Upper lobe of left lung (tissue), 6 donors: ENCODE data around the gene RAB44. TPM values are rescaled to one million over a fixed set of nuclear protein-coding genes. Genes with fewer than 3 reads are reported as not detected.
A peak's percentile ranks its signal among the peaks of the same experiment; 100 is the strongest.

Experiments
- ATAC-seq, 2 donors: fragments of 200-7000 bp; cut with Tn5 transposase; one replicate each; pipeline ENCODE4 v1.9.1; 2022; ENCODE audit warnings: mild to moderate bottlenecking in 2 of 2, moderate library complexity in 2 of 2; ENCODE audit not compliant: low FRiP score in 2 of 2
- DNase-seq, 2 donors: peaks; one replicate each; pipeline ENCODE4 v3.0.0-alpha.2; 2019 to 2020
- H3K27ac ChIP-seq, 4 donors: fragments of 200-600 bp; sonication (generic); one replicate each; pipeline ENCODE4 v1.5.1; 2016 to 2019
- H3K27me3 ChIP-seq, 4 donors: fragments of 200-600 bp; sonication (generic); one replicate each; pipeline ENCODE4 v1.5.1; 2017 to 2019
- H3K36me3 ChIP-seq, 4 donors: fragments of 200-600 bp; sonication (generic); one replicate each; pipeline ENCODE4 v1.5.1; 2016 to 2019
- H3K4me1 ChIP-seq, 4 donors: fragments of 200-600 bp; sonication (generic); one replicate each; pipeline ENCODE4 v1.5.1; 2018 to 2019
- H3K4me3 ChIP-seq, 4 donors: fragments of 200-600 bp; sonication (generic); one replicate each; pipeline ENCODE4 v1.5.1; 2017 to 2019; ENCODE audit warnings: mild to moderate bottlenecking in 2 of 4, moderate library complexity in 1 of 4
- H3K9me3 ChIP-seq, 4 donors: fragments of 200-600 bp; sonication (generic); one replicate each; pipeline ENCODE4 v1.5.1; 2018 to 2019
- EP300 ChIP-seq, 4 donors: sonication (generic); formaldehyde crosslinking; IDR thresholded peaks; one replicate each; pipeline ENCODE4 v1.5.1; 2017; ENCODE audit warnings: antibody characterized with exemption in 4 of 4, control low read depth in 2 of 4
- POLR2A ChIP-seq, 4 donors: fragments of 450-650 bp; IDR thresholded peaks; one replicate each; pipeline ENCODE4 v1.5.1; 2016 to 2017; ENCODE audit warnings: antibody characterized with exemption in 4 of 4, mild to moderate bottlenecking in 2 of 4
- POLR2AphosphoS5 ChIP-seq, 2 donors: sonication (generic); formaldehyde crosslinking; IDR thresholded peaks; one replicate each; pipeline ENCODE4 v1.5.1; 2017; ENCODE audit warnings: antibody characterized with exemption in 2 of 2
- whole genome bisulfite sequencing, 2 donors: methylation state at CpG; one replicate each; pipeline ENCODE4 v1.1.5; 2017 to 2018; 5-methylcytosine and 5-hydroxymethylcytosine counted together
- total RNA-seq, 6 donors: library from RNA; depleted of rRNA in 4 of 6; stranded (reverse); fragments of >200 nt in 4 of 6; gene quantifications; one replicate each; pipeline versions ENCODE4 v1.1.0 to v1.2.1, GENCODE V29; 2016 to 2021
- TF ChIP-seq, protein P1 (sequence below), 6 experiments: fragments of 450-650 bp in 4 of 6; fragments of 200-600 bp in 2 of 6; sonication (generic) in 2 of 6; IDR thresholded peaks; one replicate each; pipeline ENCODE4 v1.5.1; 2016 to 2019; ENCODE audit warnings: antibody characterized with exemption in 6 of 6
- donor health status: DM: no; HTN: no; CAD: no; lungs with moderate emphysema.
- donor health status: DM: no; HTN: yes; CAD: no; lungs with severe emphysema.

The RAB44 gene
- total RNA-seq, 6 donors from 2014 or later = 0.20 to 3.1 (median 1.2) TPM

DNA sequence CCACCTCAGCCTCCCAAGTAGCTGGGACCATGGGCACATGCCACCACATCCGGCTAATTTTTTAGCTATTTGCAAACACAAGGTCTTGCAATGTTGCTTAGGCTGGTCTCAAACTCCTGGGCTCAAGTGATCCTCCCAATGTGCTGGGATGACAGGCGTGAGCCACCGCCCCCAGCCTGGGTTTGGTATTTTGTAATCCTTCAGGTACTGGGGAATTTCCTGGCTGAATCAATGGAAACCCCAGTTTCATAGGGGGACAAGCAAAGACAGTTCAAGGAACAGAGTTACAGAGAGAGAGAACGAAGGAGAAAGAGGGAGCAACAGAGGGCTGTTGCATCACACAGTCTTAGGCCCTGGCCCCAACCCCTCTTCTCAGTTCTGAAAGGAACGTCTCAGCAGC is 35.7 kb downstream of the RAB44 start:
- TF ChIP-seq POLR2A (IDR thresholded peaks at IDR 0.05) (no peak), POLR2AphosphoS5 (IDR thresholded peaks at IDR 0.05) (no peak), EP300 (IDR thresholded peaks at IDR 0.05) (no peak)
- TF ChIP-seq, protein P1, sequence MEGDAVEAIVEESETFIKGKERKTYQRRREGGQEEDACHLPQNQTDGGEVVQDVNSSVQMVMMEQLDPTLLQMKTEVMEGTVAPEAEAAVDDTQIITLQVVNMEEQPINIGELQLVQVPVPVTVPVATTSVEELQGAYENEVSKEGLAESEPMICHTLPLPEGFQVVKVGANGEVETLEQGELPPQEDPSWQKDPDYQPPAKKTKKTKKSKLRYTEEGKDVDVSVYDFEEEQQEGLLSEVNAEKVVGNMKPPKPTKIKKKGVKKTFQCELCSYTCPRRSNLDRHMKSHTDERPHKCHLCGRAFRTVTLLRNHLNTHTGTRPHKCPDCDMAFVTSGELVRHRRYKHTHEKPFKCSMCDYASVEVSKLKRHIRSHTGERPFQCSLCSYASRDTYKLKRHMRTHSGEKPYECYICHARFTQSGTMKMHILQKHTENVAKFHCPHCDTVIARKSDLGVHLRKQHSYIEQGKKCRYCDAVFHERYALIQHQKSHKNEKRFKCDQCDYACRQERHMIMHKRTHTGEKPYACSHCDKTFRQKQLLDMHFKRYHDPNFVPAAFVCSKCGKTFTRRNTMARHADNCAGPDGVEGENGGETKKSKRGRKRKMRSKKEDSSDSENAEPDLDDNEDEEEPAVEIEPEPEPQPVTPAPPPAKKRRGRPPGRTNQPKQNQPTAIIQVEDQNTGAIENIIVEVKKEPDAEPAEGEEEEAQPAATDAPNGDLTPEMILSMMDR (IDR thresholded peaks at IDR 0.05) = no peak
- no peak for ATAC-seq

DNA sequence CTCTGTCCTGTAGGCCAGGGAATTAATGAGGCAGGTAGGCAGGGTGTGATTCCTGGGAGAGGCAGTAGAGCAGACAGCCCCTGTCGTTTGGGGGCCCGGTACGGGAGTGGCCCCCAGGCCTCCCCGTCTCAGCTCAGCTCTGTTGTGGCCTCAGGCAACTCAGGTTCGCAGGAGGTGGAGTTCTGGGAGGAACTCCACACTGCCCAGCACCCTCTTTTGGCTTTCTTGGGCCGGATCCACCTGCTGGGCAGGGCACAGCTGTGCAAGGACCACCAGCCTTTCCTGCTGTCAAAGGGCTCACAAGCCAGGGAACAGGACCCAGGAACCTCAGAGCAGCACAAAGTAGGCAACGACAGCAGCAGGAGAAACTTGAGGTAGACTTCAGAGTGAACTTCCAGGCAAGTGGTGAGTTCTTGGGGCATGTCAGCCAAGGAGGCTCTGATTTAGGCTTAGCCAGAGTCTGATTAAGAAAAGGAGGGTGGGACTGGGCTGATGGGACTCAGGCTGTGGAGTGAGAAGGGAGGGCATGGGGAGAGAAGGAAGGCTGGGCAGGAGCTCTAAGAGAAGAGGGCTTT is 36.9 kb downstream of the RAB44 start:
- H3K4me3 ChIP-seq = peak overlapping the region in 2 of 4 donors; percentile 21 to 30
- H3K4me1 ChIP-seq = peaks cover 16 to 24% (median 20%) of the 10 kb centered on the region in 4 donors
- no peak for TF ChIP-seq POLR2A (IDR thresholded peaks at IDR 0.05)
- TF ChIP-seq, protein P1 (IDR thresholded peaks at IDR 0.05) = no peak
- 88 to 89% methylated on average over 1 to 7 of the region's 7 CpGs for WGBS, 2 donors
- H3K36me3 ChIP-seq = no peaks in the 10 kb centered on the region
- no peaks in the 10 kb centered on the region for H3K27me3 ChIP-seq
- no peaks in the 10 kb centered on the region for H3K9me3 ChIP-seq
- DNase-seq = no peak
- peak in 1 of 2 donors; percentile 12 for ATAC-seq
- peak overlapping the region in 3 of 4 donors; percentile 52 to 91 (median 72) for H3K27ac ChIP-seq

More for the DNA sequence above, 35.7 kb downstream of the RAB44 start:
- Histone ChIP-seq H3K27ac (no peak overlapping the region), H3K27me3 (no peaks in the 10 kb centered on the region), H3K4me1 (peaks cover 20 to 27% (median 20%) of the 10 kb centered on the region in 4 donors), H3K4me3 (no peak overlapping the region), H3K9me3 (no peaks in the 10 kb centered on the region), H3K36me3 (no peaks in the 10 kb centered on the region)
- WGBS, 2 donors = 81 to 90% methylated on average over 5 of the region's 5 CpGs
- DNase-seq = no peak

DNA sequence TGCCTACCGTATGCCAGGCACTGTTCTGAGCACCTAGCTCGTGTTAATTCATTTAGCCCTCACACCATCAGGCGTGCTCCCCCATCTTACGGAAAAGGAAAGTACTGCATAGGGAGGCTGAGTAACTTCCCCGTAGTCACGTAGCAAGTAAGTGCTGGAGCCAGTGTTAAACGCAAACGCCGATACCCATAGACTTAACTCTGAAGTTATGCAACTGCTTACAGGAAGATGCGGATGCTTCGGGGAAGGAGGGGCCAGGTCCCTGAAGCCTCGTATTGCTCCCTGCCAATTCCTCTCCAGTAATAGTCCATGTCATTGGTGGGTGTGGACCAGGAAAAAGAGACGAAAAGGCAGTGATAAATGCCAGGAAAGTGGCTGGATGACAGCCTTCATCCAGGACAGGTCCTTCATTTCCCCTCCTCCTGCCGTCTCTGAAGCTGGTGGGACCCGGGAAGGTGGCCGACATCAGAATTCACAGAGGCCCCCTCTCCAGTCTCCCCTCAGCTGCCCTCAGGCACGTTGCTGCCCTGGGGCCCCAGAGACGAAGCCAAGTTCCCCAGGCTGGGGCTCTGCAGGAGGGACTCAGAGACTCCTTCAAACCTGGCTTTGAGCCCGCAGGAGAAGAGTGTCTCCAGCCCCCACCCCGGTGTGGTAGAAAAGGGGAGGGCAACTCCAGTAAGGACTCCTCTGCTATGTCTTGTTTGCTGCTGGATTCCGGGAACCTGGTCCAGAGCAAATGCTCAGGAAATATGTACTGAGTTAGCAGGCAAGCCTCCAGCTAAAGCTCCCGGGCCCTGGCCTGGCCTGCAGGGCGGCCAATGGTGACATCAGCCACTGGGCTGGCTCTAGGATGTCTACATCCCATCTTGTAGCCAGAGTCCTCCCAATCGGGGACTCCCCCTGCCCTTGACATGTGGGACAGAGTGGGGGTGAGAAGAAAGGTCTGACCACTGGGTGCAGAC is 37.8 kb downstream of the RAB44 start:
- TF ChIP-seq, protein P1 (IDR thresholded peaks at IDR 0.05) = peak in 3 of 6 experiments; percentile 27 to 60 (median 29)
- TF ChIP-seq EP300 (IDR thresholded peaks at IDR 0.05) (peak; percentile 69 to 94 (median 74)), POLR2A (IDR thresholded peaks at IDR 0.05) (no peak), POLR2AphosphoS5 (IDR thresholded peaks at IDR 0.05) (peak; percentile 34 to 97)
- H3K27me3 ChIP-seq = no peaks in the 10 kb centered on the region
- 0 to 11% methylated on average over 18 to 24 of the region's 24 CpGs for WGBS, 2 donors
- H3K4me1 ChIP-seq = peaks cover 16 to 24% (median 20%) of the 10 kb centered on the region in 4 donors
- DNase-seq = peak; percentile 84 to 86
- H3K36me3 ChIP-seq = no peaks in the 10 kb centered on the region
- peak overlapping the region in 2 of 4 donors; percentile 21 to 30 for H3K4me3 ChIP-seq
- H3K9me3 ChIP-seq = no peaks in the 10 kb centered on the region
- peak overlapping the region; percentile 33 to 91 (median 62) for H3K27ac ChIP-seq
- peak; percentile 80 to 93 for ATAC-seq

DNA sequence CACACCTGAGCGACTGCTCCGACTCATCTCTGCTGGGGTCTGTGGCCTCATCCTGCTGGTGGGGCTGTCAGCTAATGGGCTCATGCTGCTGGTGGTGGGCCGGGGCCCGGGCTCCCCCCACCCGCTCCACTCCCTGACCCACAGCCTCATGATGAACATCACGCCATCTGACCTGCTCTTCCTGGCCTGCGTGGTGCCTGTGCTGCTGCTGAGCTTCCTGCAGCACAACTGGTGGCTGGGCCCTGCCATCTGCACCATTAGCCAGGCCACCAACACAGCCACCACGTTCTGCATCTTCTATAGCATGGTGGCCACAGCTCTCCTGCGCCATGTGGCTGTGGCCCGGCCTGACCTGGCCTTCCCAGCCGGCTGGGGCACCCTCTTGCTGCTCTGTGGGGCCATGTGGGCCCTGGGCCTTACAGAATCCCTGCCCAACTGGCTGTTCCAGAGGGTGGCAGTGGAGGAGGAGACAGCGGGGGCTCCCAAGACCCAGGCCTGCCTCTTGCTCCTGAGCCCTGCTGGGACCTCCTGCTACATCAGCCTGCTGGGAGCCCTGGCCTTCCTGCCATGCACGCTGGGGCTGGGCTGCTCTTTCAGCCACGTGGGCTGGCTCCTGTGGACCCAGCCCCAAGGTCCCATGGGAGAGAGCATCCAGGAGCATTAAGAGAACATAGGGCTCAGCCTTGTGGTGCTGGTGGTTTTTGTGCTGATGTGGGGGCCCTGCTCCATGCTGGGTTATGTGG is 39.6 kb downstream of the RAB44 start:
- no peaks in the 10 kb centered on the region for H3K27me3 ChIP-seq
- H3K36me3 ChIP-seq = no peaks in the 10 kb centered on the region
- DNase-seq = peak in 1 of 2 donors; percentile 78
- no peak overlapping the region for H3K4me3 ChIP-seq
- no peaks in the 10 kb centered on the region for H3K9me3 ChIP-seq
- TF ChIP-seq EP300 (IDR thresholded peaks at IDR 0.05) (no peak), POLR2AphosphoS5 (IDR thresholded peaks at IDR 0.05) (no peak), POLR2A (IDR thresholded peaks at IDR 0.05) (no peak)
- TF ChIP-seq, protein P1 (IDR thresholded peaks at IDR 0.05) = no peak
- ATAC-seq = no peak
- WGBS, 2 donors = 93 to 96% methylated on average over 2 to 14 of the region's 14 CpGs
- H3K4me1 ChIP-seq = peaks cover 16 to 24% (median 20%) of the 10 kb centered on the region in 4 donors
- no peak overlapping the region for H3K27ac ChIP-seq
